GM18498 (cell line): ENCODE results near the gene KCTD18.

Source experiments
- ATAC-seq: cut with Tn5 transposase; IDR thresholded peaks from one replicate; pipeline ENCODE4 v1.9.1; 2021; ENCODE audit warnings: mild to moderate bottlenecking, moderate library complexity; ENCODE audit not compliant: unreplicated experiment

Gene KCTD18

GRCh38 chr2:200509612-200510433 is at the start of gene KCTD18:
Gene KCTD18, minus strand, starts transcription at chr2:200510068. Its CDS starts 3,052 bp downstream, at chr2:200507016.
- ATAC-seq: peak; percentile 99

GRCh38 chr2:200540793-200541192 is 30.9 kb upstream of the KCTD18 start:
- ATAC-seq: no peak

GRCh38 chr2:200538139-200538538 is 28.3 kb upstream of the KCTD18 start:
- no peak for ATAC-seq

GRCh38 chr2:200534572-200534971 is 24.7 kb upstream of the KCTD18 start:
- no peak for ATAC-seq

GRCh38 chr2:200533754-200534153 is 23.9 kb upstream of the KCTD18 start:
- no peak for ATAC-seq

- ATAC-seq: no peak
These were observed 18.4 kb upstream of the KCTD18 start for GRCh38 chr2:200528228-200528627.

GRCh38 chr2:200525882-200526651 is 16.2 kb upstream of the KCTD18 start, which contains the start of gene SGO2:
Gene SGO2, plus strand, starts transcription at chr2:200526207. Its CDS starts 6,769 bp downstream, at chr2:200532976.
- peak; percentile 100 for ATAC-seq

- ATAC-seq: no peak
These were observed 15.6 kb upstream of the KCTD18 start for GRCh38 chr2:200525551-200525881.

GRCh38 chr2:200525066-200525465 is 15.2 kb upstream of the KCTD18 start:
- no peak for ATAC-seq

- ATAC-seq: no peak
These were observed 13.7 kb upstream of the KCTD18 start for GRCh38 chr2:200523604-200524003.

GRCh38 chr2:200523158-200523557 is 13.3 kb upstream of the KCTD18 start:
- no peak for ATAC-seq

- no peak for ATAC-seq
These were observed 5.3 kb upstream of the KCTD18 start for GRCh38 chr2:200515155-200515554.

- peak; percentile 1 for ATAC-seq
These were observed 645 bp downstream of the KCTD18 start for GRCh38 chr2:200509235-200509611.

GRCh38 chr2:200507179-200507578 is 2.7 kb downstream of the KCTD18 start:
- ATAC-seq: no peak

GRCh38 chr2:200506679-200507078 is 3.2 kb downstream of the KCTD18 start:
- ATAC-seq: no peak

- no peak for ATAC-seq
These were observed 7.7 kb downstream of the KCTD18 start for GRCh38 chr2:200502196-200502595.

GRCh38 chr2:200498402-200499162 is 11.3 kb downstream of the KCTD18 start:
- ATAC-seq: no peak

- no peak for ATAC-seq
These were observed 13.2 kb downstream of the KCTD18 start for GRCh38 chr2:200496696-200497095.

GRCh38 chr2:200494048-200494447 is 15.8 kb downstream of the KCTD18 start:
- ATAC-seq: no peak

- ATAC-seq: no peak
These were observed 17.2 kb downstream of the KCTD18 start for GRCh38 chr2:200492656-200493055.

- ATAC-seq: no peak
These were observed 19.9 kb downstream of the KCTD18 start for GRCh38 chr2:200490001-200490400.
